A172 (cell line): ENCODE data around the gene MALL. TPM values are rescaled to one million over a fixed set of nuclear protein-coding genes. Genes with fewer than 3 reads are reported as not detected.
"Not testable (repeated sequence)": the region's sequence is repeated elsewhere in the genome, so short reads cannot be mapped to it uniquely, and the experiment has no call there.

Experiments
- DNase-seq: peaks from one replicate; pipeline ENCODE4 v3.0.0-alpha.2; 2015; ENCODE audit warnings: low spot score
- total RNA-seq: library from RNA; depleted of rRNA; stranded (reverse); fragments of >200 nt; shearing (Covaris generic); gene quantifications from 2 replicates; pipeline ENCODE4 v1.2.3, GENCODE V29; 2014; rRNA removed

Gene MALL
- total RNA-seq, 1 experiment from 2014 or later: 298 TPM

GRCh38 chr2:110052166-110052565, 63.5 kb downstream of the MALL start:
- not testable (repeated sequence) for DNase-seq

GRCh38 chr2:110050222-110050621, 65.4 kb downstream of the MALL start:
- DNase-seq: not testable (repeated sequence)

GRCh38 chr2:110049769-110050168, 65.9 kb downstream of the MALL start:
- DNase-seq: not testable (repeated sequence)

- not testable (repeated sequence) for DNase-seq
These were observed 67.1 kb downstream of the MALL start for GRCh38 chr2:110048255-110049197.

- not testable (repeated sequence) for DNase-seq
These were observed 68.4 kb downstream of the MALL start for GRCh38 chr2:110047225-110047624.

- DNase-seq: not testable (repeated sequence)
These were observed 73.5 kb downstream of the MALL start for GRCh38 chr2:110041941-110042660.

GRCh38 chr2:110037336-110037735, 78.3 kb downstream of the MALL start:
- not testable (repeated sequence) for DNase-seq

- DNase-seq: not testable (repeated sequence)
These were observed 80.2 kb downstream of the MALL start for GRCh38 chr2:110035384-110035783.

- DNase-seq: not testable (repeated sequence)
These were observed 80.7 kb downstream of the MALL start for GRCh38 chr2:110034935-110035334.

Other genes with a start within 250 kb of the MALL start
- gene LIMS3, start 217.1 kb downstream of the MALL start, total RNA-seq: 1.4 and 2.9 TPM in 2 replicates
- gene NPHP1, start 89.2 kb upstream of the MALL start, total RNA-seq: 17.4 and 25.7 TPM in 2 replicates
- 123 and 155 TPM in 2 replicates for gene MTLN, start 96.7 kb upstream of the MALL start, total RNA-seq